Thyroid gland (tissue), 4 donors: ENCODE results near the gene ANKMY1.

Experiments
- CTCF ChIP-seq, 6 experiments: fragments of 200-600 bp in 3 of 6; fragments of 450-650 bp in 3 of 6; sonication (generic) in 3 of 6; IDR thresholded peaks; one replicate each; pipeline ENCODE4 v1.5.1; 2016 to 2019; ENCODE audit warnings: antibody characterized with exemption in 6 of 6, mild to moderate bottlenecking in 2 of 6, inconsistent platforms in 1 of 6, moderate library complexity in 1 of 6
- POLR2A ChIP-seq, 2 donors: fragments of 450-650 bp; IDR thresholded peaks; one replicate each; pipeline ENCODE4 v1.6.1; 2017; ENCODE audit warnings: antibody characterized with exemption in 2 of 2, mild to moderate bottlenecking in 2 of 2, moderate library complexity in 1 of 2

GRCh38 chr2:240445961-240446663 is 111.7 kb downstream of the ANKMY1 start:
- TF ChIP-seq CTCF (IDR thresholded peaks at IDR 0.05) (no peak), POLR2A (IDR thresholded peaks at IDR 0.05) (no peak)
